Measurements from ENCODE around the gene C10orf90.

DNA sequence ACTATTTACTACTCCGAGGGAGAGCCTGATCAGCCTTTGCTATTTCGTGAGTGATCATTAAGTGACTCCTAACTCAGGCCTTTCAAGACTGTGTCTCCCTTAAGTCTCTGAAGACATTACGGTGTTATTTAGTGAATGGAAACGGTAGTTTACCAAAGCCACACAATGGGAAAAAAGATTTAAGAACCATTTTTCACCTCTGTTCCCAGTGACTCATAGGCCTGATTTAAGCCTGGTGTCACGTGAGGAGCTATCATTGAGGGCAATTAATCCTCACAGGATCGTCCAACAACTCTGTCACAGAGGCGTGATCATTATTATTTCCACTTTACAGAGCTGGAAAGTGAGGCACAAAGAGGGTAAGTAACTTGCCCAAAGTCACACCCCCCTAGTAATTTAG lies 20.3 kb downstream of the C10orf90 start:
- TF ChIP-seq, protein P1, sequence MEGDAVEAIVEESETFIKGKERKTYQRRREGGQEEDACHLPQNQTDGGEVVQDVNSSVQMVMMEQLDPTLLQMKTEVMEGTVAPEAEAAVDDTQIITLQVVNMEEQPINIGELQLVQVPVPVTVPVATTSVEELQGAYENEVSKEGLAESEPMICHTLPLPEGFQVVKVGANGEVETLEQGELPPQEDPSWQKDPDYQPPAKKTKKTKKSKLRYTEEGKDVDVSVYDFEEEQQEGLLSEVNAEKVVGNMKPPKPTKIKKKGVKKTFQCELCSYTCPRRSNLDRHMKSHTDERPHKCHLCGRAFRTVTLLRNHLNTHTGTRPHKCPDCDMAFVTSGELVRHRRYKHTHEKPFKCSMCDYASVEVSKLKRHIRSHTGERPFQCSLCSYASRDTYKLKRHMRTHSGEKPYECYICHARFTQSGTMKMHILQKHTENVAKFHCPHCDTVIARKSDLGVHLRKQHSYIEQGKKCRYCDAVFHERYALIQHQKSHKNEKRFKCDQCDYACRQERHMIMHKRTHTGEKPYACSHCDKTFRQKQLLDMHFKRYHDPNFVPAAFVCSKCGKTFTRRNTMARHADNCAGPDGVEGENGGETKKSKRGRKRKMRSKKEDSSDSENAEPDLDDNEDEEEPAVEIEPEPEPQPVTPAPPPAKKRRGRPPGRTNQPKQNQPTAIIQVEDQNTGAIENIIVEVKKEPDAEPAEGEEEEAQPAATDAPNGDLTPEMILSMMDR (IDR thresholded peaks at IDR 0.05): no peak
- no peak for TF ChIP-seq POLR2A (IDR thresholded peaks at IDR 0.05)

Measured in esophagus squamous epithelium (tissue), 4 donors.